ENCODE data around the gene GLRX2. TPM values are rescaled to one million over a fixed set of nuclear protein-coding genes. Genes with fewer than 3 reads are reported as not detected.

GLRX2 gene
- polyA plus RNA-seq, 3 donors, result 4.2 to 16.1 (median 15.2) TPM

- no peak overlapping the region for H2AFZ ChIP-seq (ENCODE audit: insufficient read depth, low read depth, low read length, poor library complexity, severe bottlenecking)
- Mint-ChIP-seq H3K36me3 (peaks cover 21 to 42% of the 10 kb centered on the region in 2 donors), H3K4me1 (peaks cover 32% of the 10 kb centered on the region), H3K9me3 (peaks cover 0 to 2% (median 0%) of the 10 kb centered on the region in 7 donors), H3K27ac (peak overlapping the region in 2 of 7 donors; percentile 58 to 62), H3K27me3 (ENCODE audit: low read depth in 3 of 3) (peaks cover 0 to 2% (median 1%) of the 10 kb centered on the region in 3 donors), H3K4me3 (no peak overlapping the region)
- H3K4me2 ChIP-seq (replicated peaks; ENCODE audit: extremely low read depth, low read length, poor library complexity, severe bottlenecking), result no peak overlapping the region
- no peaks in the 10 kb centered on the region for H3K9me3 ChIP-seq (replicated peaks in 1 of 2; ENCODE audit: control insufficient read depth in 1 of 2, insufficient read depth in 1 of 2, low read length in 2 of 2)
- no CpG with 5 or more reads among the region's 6 CpGs for WGBS (ENCODE audit: insufficient coverage)
- TF ChIP-seq CTCF (IDR thresholded peaks at IDR 0.05), result no peak
- H4K20me1 ChIP-seq (ENCODE audit: insufficient read depth, low read length), result peaks cover 72% of the 10 kb centered on the region
- peaks cover 16 to 29% of the 10 kb centered on the region in 2 donors for H3K4me1 ChIP-seq (ENCODE audit: control insufficient read depth in 1 of 2, insufficient read depth in 2 of 2, low read length in 2 of 2)
- no peak overlapping the region for H3K4me3 ChIP-seq (replicated peaks in 1 of 3; ENCODE audit: low read depth in 2 of 3, low read length in 3 of 3)
- peaks cover 79% of the 10 kb centered on the region for H3K79me2 ChIP-seq (ENCODE audit: insufficient read depth, low read length)
- H3K27me3 ChIP-seq (ENCODE audit: control insufficient read depth in 2 of 2, insufficient read depth in 2 of 2, low read length in 2 of 2), result no peaks in the 10 kb centered on the region
- DNase-seq, result no peak
- H3K27ac ChIP-seq (ENCODE audit: low read depth in 1 of 2, low read length in 2 of 2), result peak overlapping the region in 1 of 2 donors; percentile 48
- intact Hi-C loops (cut with micrococcal nuclease), result no loop called here
- peaks cover 31 to 49% of the 10 kb centered on the region in 2 donors for H3K36me3 ChIP-seq (replicated peaks in 1 of 2; ENCODE audit: control insufficient read depth in 1 of 2, insufficient read depth in 2 of 2, low read length in 2 of 2)
- H3K9ac ChIP-seq (ENCODE audit: insufficient read depth, low read length, poor library complexity, severe bottlenecking), result no peak overlapping the region
Observed at GRCh38 chr1:193125369-193125768, 20.2 kb upstream of the GLRX2 start.

GRCh38 chr1:193123751-193124150 lies 18.5 kb upstream of the GLRX2 start:
- no peak for TF ChIP-seq CTCF (IDR thresholded peaks at IDR 0.05)
- Histone ChIP-seq H3K4me3 (replicated peaks in 1 of 3; ENCODE audit: low read depth in 2 of 3, low read length in 3 of 3) (peak overlapping the region in 1 of 3 experiments; percentile 92), H3K4me2 (replicated peaks; ENCODE audit: extremely low read depth, low read length, poor library complexity, severe bottlenecking) (peak overlapping the region; percentile 97), H3K4me1 (ENCODE audit: control insufficient read depth in 1 of 2, insufficient read depth in 2 of 2, low read length in 2 of 2) (peaks cover 16 to 29% of the 10 kb centered on the region in 2 donors), H3K36me3 (replicated peaks in 1 of 2; ENCODE audit: control insufficient read depth in 1 of 2, insufficient read depth in 2 of 2, low read length in 2 of 2) (peaks cover 24 to 34% of the 10 kb centered on the region in 2 donors), H3K9ac (ENCODE audit: insufficient read depth, low read length, poor library complexity, severe bottlenecking) (no peak overlapping the region), H3K27me3 (ENCODE audit: control insufficient read depth in 2 of 2, insufficient read depth in 2 of 2, low read length in 2 of 2) (no peaks in the 10 kb centered on the region), H3K79me2 (ENCODE audit: insufficient read depth, low read length) (peaks cover 64% of the 10 kb centered on the region), H3K27ac (ENCODE audit: low read depth in 1 of 2, low read length in 2 of 2) (no peak overlapping the region), H4K20me1 (ENCODE audit: insufficient read depth, low read length) (peaks cover 60% of the 10 kb centered on the region), H3K9me3 (replicated peaks in 1 of 2; ENCODE audit: control insufficient read depth in 1 of 2, insufficient read depth in 1 of 2, low read length in 2 of 2) (no peaks in the 10 kb centered on the region), H2AFZ (ENCODE audit: insufficient read depth, low read depth, low read length, poor library complexity, severe bottlenecking) (no peak overlapping the region)
- peaks cover 0 to 2% (median 0%) of the 10 kb centered on the region in 7 donors for H3K9me3 Mint-ChIP-seq
- DNase-seq, result no peak
- H3K27me3 Mint-ChIP-seq (ENCODE audit: low read depth in 3 of 3), result peaks cover 0 to 5% (median 2%) of the 10 kb centered on the region in 3 donors
- peaks cover 34% of the 10 kb centered on the region for H3K4me1 Mint-ChIP-seq
- H3K4me3 Mint-ChIP-seq, result peak overlapping the region in 1 of 2 donors; percentile 95
- intact Hi-C loops (cut with micrococcal nuclease), result loop anchor here (5.0 kb wide), 2 partner anchors 66 to 316 kb away; partner anchors contain the start of genes RGS2 (in 2 of the 2), RO60 (in 1 of the 2) and UCHL5 (in 1 of the 2)
- H3K36me3 Mint-ChIP-seq, result peaks cover 16 to 29% of the 10 kb centered on the region in 2 donors
- H3K27ac Mint-ChIP-seq, result peak overlapping the region in 2 of 7 donors; percentile 4 to 22
